Glomerular endothelial cell (primary cell): Measurements from ENCODE around the gene TRAF3IP1. TPM values are rescaled to one million over a fixed set of nuclear protein-coding genes. Genes with fewer than 3 reads are reported as not detected.
"Not testable (repeated sequence)": the region's sequence is repeated elsewhere in the genome, so short reads cannot be mapped to it uniquely, and the experiment has no call there.

Source experiments
- DNase-seq: peaks from one replicate; pipeline ENCODE4 v3.0.0-alpha.2; 2011; ENCODE audit warnings: low read depth, low spot score; ENCODE audit errors: extremely low read depth
- total RNA-seq: library from RNA; depleted of rRNA; stranded (reverse); fragments of >200 nt; gene quantifications from 2 replicates; pipeline ENCODE4 v1.2.3, GENCODE V29; 2015

Gene TRAF3IP1, protein sequence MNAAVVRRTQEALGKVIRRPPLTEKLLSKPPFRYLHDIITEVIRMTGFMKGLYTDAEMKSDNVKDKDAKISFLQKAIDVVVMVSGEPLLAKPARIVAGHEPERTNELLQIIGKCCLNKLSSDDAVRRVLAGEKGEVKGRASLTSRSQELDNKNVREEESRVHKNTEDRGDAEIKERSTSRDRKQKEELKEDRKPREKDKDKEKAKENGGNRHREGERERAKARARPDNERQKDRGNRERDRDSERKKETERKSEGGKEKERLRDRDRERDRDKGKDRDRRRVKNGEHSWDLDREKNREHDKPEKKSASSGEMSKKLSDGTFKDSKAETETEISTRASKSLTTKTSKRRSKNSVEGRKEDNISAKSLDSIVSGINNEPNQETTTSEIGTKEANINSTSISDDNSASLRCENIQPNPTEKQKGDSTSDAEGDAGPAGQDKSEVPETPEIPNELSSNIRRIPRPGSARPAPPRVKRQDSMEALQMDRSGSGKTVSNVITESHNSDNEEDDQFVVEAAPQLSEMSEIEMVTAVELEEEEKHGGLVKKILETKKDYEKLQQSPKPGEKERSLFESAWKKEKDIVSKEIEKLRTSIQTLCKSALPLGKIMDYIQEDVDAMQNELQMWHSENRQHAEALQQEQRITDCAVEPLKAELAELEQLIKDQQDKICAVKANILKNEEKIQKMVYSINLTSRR
- 8.8 and 8.9 TPM in 2 replicates for total RNA-seq

DNA sequence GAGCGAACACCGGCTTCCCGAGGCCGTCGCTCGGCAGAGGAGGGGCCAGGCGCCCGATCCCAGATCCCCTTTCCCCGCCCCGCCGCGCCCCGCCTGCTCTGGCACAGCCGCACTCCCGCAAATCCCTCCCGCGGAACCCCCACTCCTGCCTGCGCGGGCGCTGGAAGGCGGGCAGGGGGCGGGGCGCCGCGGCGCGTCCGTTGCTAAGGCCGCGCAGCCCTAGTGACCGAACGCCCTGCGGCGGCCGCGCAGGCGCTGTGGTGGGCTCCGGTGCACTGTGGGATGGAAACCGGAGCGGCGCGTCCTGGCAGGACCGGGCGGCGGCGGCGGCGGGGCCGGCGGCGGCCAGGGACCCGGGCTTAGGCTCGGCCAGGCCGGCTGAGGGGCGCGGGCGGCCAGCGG lies at the start of gene TRAF3IP1:
Gene TRAF3IP1 (plus strand): TSS at position 273 of the 402 bp plus-strand sequence. CDS start 145 bp downstream, outside the sequence.
- DNase-seq: peak; percentile 4

DNA sequence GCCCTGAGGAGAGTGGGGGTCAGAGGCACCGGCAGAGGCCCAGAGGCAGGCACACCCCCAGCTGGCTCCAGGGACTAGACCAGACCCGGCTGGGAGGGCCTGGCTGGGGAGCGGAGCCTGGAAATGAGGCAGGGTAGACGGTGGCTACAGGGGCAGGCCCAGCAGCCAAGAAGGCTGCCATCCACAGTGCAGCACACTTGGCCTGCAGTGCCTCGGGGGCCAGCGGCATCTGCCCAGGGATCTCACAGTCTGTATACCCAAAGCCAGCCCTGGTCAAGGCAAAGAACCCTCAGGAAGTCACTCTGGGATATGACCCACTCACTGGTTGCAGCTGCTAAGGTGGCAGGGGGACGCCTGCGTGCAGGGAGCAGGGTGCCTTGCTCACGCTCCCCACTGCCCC lies 49.7 kb upstream of the TRAF3IP1 start:
- no peak for DNase-seq

- DNase-seq: no peak
Observed at GRCh38 chr2:238271061-238271554, 49.2 kb upstream of the TRAF3IP1 start.

GRCh38 chr2:238271686-238272085 lies 48.6 kb upstream of the TRAF3IP1 start:
- DNase-seq: not testable (repeated sequence)

DNA sequence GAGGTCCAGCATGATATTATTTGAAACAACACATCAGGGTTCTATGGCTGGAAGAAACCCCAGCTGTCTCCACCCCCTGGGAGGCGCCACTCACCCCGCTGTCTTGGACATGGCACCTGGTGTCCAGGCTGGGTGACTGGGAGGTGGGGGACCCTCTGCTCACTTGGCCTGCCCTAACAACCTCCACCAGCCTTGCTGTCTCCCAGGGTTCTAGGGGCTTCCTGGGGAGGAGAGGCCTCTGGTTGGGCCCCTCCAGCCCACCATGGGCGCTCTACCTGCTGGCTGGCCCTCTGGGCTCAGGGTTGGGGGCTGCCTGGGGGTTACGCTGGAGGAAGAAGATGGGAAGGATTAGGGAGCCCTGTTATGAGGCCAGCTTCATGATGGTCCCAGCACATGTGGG lies 48.2 kb upstream of the TRAF3IP1 start:
- DNase-seq: no peak

GRCh38 chr2:238273433-238273832 lies 46.9 kb upstream of the TRAF3IP1 start:
- DNase-seq: not testable (repeated sequence)

GRCh38 chr2:238274152-238274865 lies 46.0 kb upstream of the TRAF3IP1 start:
- no peak for DNase-seq

GRCh38 chr2:238277695-238278094 lies 42.6 kb upstream of the TRAF3IP1 start:
- DNase-seq: no peak

DNA sequence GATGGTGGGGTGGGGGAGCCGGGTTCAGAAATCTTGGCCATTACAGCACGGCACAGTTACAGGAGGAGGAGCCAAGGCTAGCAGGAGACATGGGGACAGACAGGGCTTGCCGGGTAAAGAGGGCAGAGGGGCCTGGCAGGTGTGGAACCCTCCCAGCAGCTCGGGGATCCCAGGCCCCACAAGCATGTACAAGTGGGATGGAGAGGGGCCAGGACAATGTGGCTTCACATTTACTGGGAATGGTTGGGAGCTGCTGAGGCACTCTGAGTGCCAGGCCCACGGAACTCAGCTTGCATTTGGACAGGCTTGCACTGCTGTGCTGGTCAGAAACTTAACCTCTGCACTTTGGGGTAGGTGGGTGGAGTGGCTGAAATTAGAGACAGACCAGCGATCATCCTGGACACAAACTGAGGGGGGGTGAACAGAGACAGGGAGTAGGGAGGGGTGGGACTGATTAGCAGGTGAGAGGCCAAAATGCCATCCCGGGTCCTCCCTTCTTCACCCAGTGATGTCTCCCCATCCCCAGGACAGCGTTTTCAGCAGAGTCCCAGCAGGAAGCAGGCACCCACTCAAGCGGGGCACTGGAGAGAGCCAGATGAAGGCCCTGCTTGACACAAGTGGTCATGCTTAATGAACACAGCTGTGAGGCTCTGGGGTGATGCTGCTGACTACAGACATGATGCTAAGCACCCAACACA lies 41.5 kb upstream of the TRAF3IP1 start:
- no peak for DNase-seq

GRCh38 chr2:238279324-238279682 lies 41.0 kb upstream of the TRAF3IP1 start:
- DNase-seq: no peak

- DNase-seq: no peak
Observed at GRCh38 chr2:238280083-238280825, 40.1 kb upstream of the TRAF3IP1 start.

DNA sequence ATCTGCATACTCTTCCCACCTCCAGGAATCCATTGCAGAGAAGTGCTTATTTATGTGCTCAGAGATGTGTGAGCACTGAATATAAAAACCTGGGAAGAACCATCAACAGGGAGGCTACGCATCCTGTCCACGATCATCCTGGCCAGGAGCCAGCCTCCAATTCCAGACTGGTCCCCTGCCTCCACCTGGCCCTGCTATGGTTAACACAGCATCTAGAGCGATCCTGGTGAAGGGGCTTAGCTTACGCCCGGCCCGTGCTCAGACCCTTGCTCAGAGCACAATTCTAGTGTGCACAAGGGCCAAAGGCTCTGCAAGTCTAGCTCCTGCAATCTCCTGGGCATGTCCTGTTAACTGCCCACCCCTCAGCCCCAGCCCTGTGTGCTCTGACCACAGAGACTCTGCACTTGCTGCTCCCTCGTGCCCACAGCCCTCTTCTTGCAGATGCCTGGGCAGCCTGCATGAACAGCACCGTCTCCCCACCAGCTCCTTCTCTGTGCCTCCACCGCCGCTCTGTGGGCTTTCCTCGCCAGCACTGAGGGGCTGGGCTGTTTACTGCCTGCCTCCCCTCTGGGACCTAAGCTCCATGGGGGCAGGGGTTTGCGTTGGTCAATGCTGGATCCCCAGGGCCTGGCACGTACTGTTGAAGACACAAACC lies 38.4 kb upstream of the TRAF3IP1 start:
- DNase-seq: no peak

- DNase-seq: no peak
Observed at GRCh38 chr2:238282861-238283738, 37.2 kb upstream of the TRAF3IP1 start.

GRCh38 chr2:238284802-238285515 lies 35.4 kb upstream of the TRAF3IP1 start:
- no peak for DNase-seq

- no peak for DNase-seq
Observed at GRCh38 chr2:238285653-238286082, 34.6 kb upstream of the TRAF3IP1 start.

DNA sequence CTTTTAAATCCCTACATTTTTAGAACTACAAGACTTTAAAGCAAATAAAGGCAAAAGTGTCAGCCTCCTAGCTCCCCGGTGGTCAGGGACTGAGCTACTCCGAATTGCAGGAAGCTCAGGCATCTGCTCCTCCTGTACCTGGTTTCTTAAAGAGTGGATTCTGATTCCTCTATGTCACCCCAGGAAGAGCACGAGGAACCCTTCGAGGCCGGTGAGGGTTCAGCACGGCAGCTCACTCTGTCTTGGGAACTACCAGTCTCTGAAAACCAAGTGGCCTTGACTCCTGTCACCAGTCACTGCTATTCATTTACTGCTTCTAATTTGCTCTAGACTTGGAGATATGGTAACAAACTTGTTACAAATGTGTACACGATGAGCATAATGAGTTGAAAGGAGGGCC lies 34.2 kb upstream of the TRAF3IP1 start:
- no peak for DNase-seq

GRCh38 chr2:238286551-238286950 lies 33.8 kb upstream of the TRAF3IP1 start:
- no peak for DNase-seq
